GM21723 (cell line): ENCODE results near the gene BORCS5.
A peak's percentile ranks its signal among the peaks of the same experiment; 100 is the strongest.
"Not testable (repeated sequence)": the region's sequence is repeated elsewhere in the genome, so short reads cannot be mapped to it uniquely, and the experiment has no call there.

Source experiments
- ATAC-seq: cut with Tn5 transposase; IDR thresholded peaks from one replicate; pipeline ENCODE4 v1.9.1; 2021; ENCODE audit warnings: mild to moderate bottlenecking, moderate library complexity; ENCODE audit not compliant: unreplicated experiment

BORCS5 gene

DNA sequence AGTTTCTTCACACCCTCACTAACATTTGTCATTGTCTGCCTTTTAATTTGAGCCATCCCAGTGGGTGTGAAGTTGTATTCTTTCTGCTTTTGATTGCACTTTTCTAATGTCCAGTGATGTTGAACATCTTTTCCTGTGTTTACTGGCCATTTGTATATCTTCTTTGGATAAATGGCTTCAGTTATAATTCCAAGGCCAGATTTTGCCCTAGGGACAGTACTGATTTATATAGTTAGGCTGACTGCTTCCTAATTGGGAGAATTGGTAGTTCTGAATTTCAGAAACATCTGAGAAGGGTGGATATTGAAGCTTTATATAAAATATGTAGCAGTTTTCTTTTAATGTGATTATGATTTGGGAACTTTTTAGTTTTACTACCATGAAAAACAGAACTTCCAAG lies 97.4 kb downstream of the BORCS5 start:
- ATAC-seq: no peak

DNA sequence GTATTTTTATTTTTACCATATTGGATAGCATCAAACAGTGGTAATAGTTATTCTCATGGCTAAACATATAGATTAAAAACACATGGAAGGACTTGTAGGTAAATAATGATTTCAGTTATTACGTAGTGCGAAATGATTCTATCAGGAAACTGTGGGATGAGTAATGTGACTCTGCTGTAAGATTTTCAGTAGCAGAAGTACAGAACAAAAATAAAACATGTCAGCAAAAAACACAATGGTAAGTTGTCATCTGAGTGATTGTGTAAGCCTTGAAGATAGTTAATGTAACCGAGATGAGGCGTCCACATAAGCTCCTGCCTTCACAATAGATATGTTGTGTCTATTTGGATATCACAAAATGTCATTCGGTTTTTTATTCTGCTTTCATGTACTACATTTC lies 99.8 kb downstream of the BORCS5 start:
- no peak for ATAC-seq

- ATAC-seq: no peak
Observed at GRCh38 chr12:12460935-12461922, 104.4 kb downstream of the BORCS5 start.

GRCh38 chr12:12461923-12462315 lies 105.0 kb downstream of the BORCS5 start:
- ATAC-seq: peak; percentile 51

DNA sequence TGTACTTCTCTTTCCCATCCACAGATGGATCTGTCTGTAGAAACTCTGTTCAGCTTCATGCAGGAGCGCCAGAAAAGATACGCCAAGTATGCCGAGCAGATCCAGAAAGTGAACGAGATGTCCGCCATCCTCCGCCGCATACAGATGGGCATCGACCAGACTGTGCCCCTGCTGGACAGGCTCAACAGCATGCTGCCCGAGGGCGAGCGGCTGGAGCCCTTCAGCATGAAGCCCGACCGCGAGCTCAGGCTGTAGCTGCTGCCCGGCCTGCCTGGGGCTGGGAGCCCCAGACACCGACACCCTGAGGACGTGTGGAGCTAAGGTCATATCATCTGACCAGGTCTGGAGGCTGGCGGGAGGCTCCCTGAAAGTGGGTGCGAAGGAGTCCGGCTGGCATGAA lies 108.6 kb downstream of the BORCS5 start:
- ATAC-seq: no peak

- ATAC-seq: no peak
Observed at GRCh38 chr12:12466157-12466556, 109.3 kb downstream of the BORCS5 start.

- ATAC-seq: no peak
Observed at GRCh38 chr12:12467264-12467663, 110.4 kb downstream of the BORCS5 start.

- ATAC-seq: no peak
Observed at GRCh38 chr12:12467688-12468261, 110.9 kb downstream of the BORCS5 start.

GRCh38 chr12:12468575-12468974 lies 111.7 kb downstream of the BORCS5 start:
- ATAC-seq: no peak

DNA sequence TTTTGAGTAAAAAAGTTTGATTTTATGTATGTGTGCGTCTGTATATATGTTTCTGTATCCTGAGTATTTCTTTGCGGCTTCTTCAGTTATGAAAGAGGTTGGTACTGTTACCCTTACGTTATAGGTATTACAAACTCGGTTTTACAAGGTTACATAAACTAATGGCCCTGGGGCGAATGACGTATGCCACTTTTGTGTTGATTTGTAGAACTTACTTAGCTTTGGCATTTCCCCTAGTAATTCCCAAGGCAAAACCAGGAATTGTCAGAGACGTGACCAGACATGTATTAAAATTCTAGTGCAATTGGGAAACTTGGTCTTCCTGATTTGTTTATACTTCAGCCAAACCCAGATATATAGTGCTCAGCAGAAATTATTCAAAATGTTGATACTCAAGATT lies 112.5 kb downstream of the BORCS5 start:
- ATAC-seq: no peak

- no peak for ATAC-seq
Observed at GRCh38 chr12:12470751-12471306, 114.0 kb downstream of the BORCS5 start.

GRCh38 chr12:12471982-12472961 lies 115.4 kb downstream of the BORCS5 start:
- not testable (repeated sequence) for ATAC-seq

GRCh38 chr12:12473223-12473622 lies 116.3 kb downstream of the BORCS5 start:
- no peak for ATAC-seq

DNA sequence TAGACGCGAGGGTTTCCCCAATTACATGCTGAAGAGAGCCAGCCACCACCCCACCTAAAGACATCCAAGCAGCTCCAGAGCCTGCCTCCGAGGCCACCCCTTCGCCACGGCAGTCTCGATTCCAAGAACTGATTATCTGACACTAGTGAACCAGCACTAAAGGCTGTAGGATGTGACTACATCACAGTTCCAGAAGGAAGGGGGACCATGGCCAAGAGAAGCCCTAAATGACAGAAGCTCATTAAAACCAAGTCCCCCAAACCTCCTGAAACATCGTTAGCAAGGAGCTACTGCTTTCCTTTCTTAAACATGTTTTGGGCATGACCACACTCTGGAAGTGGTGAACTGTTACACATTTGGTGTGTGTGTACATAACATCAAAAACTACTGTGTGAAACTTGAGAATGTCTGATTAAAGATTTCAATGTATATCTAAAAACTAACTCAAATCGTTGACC lies 117.6 kb downstream of the BORCS5 start:
- ATAC-seq: peak; percentile 24

GRCh38 chr12:12474931-12475795 lies 118.3 kb downstream of the BORCS5 start:
- ATAC-seq: peak; percentile 96

DNA sequence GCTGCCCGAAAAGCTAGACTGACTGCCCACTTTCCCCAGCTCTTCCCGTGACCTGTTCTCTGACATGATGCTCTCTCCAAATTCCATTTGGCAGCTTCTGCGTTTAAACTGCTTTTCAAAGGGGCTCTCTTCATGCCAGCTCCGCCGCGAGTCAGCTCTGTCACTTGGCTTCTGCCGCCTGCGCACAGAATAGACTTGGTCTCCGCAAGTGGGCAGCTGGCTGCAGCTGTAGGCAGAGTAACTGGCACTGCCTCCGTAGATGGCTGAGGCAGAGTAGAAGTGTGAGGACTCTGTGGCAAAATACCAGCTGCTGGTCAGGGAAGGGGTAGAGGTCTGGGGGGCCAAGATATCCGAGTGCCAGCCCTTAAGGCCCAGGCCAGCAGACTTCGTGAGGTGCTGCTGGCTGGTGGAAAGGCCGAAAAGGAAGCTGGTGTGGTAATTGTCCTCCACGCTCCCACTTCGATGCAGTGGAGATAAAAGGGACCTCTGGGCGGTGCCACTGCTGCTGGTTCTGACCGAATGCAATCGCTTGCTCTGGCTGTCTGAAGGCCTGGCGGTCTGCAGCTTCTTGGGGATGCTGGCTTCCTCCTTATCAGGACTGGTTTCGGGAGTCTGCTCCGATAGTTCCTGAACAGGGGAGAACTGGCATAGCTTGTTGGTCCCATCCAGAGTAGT lies 120.1 kb downstream of the BORCS5 start:
- ATAC-seq: no peak

GRCh38 chr12:12477532-12477890 lies 120.6 kb downstream of the BORCS5 start:
- no peak for ATAC-seq

GRCh38 chr12:12480074-12480473 lies 123.2 kb downstream of the BORCS5 start:
- ATAC-seq: no peak

GRCh38 chr12:12481631-12482030 lies 124.8 kb downstream of the BORCS5 start:
- ATAC-seq: no peak
